ENCODE measurements around the gene ZNF318.

ZNF318 gene

GRCh38 chr6:43318011-43318410, 51.4 kb downstream of the ZNF318 start:
- no peak overlapping the region for H3K4me2 ChIP-seq (ENCODE audit: low read depth, low read length, poor library complexity, severe bottlenecking)
- TF ChIP-seq EZH2phosphoT487 (conservative IDR thresholded peaks at IDR 0.05; ENCODE audit: low read length): no peak
- TF ChIP-seq CTCF (IDR thresholded peaks at IDR 0.05; ENCODE audit: insufficient read depth, low read length, poor library complexity, severe bottlenecking): no peak

GRCh38 chr6:43313813-43314212, 55.6 kb downstream of the ZNF318 start:
- H3F3A ChIP-seq (ENCODE audit: insufficient read depth): peaks cover 24% of the 10 kb centered on the region
- no peak overlapping the region for H3K4me2 ChIP-seq (ENCODE audit: low read depth, low read length, poor library complexity, severe bottlenecking)
- H3K9ac ChIP-seq (ENCODE audit: low read length): no peak overlapping the region
- H3K27me3 ChIP-seq (ENCODE audit: low read length): no peaks in the 10 kb centered on the region
- no peaks in the 10 kb centered on the region for H3K9me3 ChIP-seq (ENCODE audit: insufficient read depth, low read length)
- H3K4me3 ChIP-seq (ENCODE audit: insufficient read depth, low read length, poor library complexity, severe bottlenecking): no peak overlapping the region
- H3K79me2 ChIP-seq (ENCODE audit: insufficient read depth, low read length): no peaks in the 10 kb centered on the region
- H2AFZ ChIP-seq (ENCODE audit: low read depth, low read length, severe bottlenecking): no peak overlapping the region
- H3K36me3 ChIP-seq (ENCODE audit: low read length): peaks cover 10% of the 10 kb centered on the region; the same call in 1 of the 2 replicates
- no peak overlapping the region for H3K27ac ChIP-seq (ENCODE audit: low read depth, low read length)
- no peak for TF ChIP-seq EZH2phosphoT487 (conservative IDR thresholded peaks at IDR 0.05; ENCODE audit: low read length)
- TF ChIP-seq CTCF (IDR thresholded peaks at IDR 0.05; ENCODE audit: insufficient read depth, low read length, poor library complexity, severe bottlenecking): no peak
- H4K20me1 ChIP-seq (ENCODE audit: low read depth, low read length): no peaks in the 10 kb centered on the region
- H3K9me2 ChIP-seq (replicated peaks; ENCODE audit: insufficient read depth, low read length): no peaks in the 10 kb centered on the region

More at GRCh38 chr6:43318011-43318410, 51.4 kb downstream of the ZNF318 start:
- H3K4me3 ChIP-seq (ENCODE audit: insufficient read depth, low read length, poor library complexity, severe bottlenecking): no peak overlapping the region
- H2AFZ ChIP-seq (ENCODE audit: low read depth, low read length, severe bottlenecking): no peak overlapping the region
- H3K79me2 ChIP-seq (ENCODE audit: insufficient read depth, low read length): no peaks in the 10 kb centered on the region
- H4K20me1 ChIP-seq (ENCODE audit: low read depth, low read length): no peaks in the 10 kb centered on the region
- no peaks in the 10 kb centered on the region for H3K27me3 ChIP-seq (ENCODE audit: low read length)
- H3K9ac ChIP-seq (ENCODE audit: low read length): no peak overlapping the region
- no peak overlapping the region for H3K27ac ChIP-seq (ENCODE audit: low read depth, low read length)
- peaks cover 26% of the 10 kb centered on the region for H3F3A ChIP-seq (ENCODE audit: insufficient read depth)
- H3K9me3 ChIP-seq (ENCODE audit: insufficient read depth, low read length): no peaks in the 10 kb centered on the region
- peaks cover 20% of the 10 kb centered on the region for H3K36me3 ChIP-seq (ENCODE audit: low read length)
- H3K9me2 ChIP-seq (replicated peaks; ENCODE audit: insufficient read depth, low read length): no peaks in the 10 kb centered on the region

- Histone ChIP-seq H3K36me3 (ENCODE audit: low read length) (no peaks in the 10 kb centered on the region), H3K27me3 (ENCODE audit: low read length) (no peaks in the 10 kb centered on the region), H3K4me3 (ENCODE audit: insufficient read depth, low read length, poor library complexity, severe bottlenecking) (no peak overlapping the region), H4K20me1 (ENCODE audit: low read depth, low read length) (no peaks in the 10 kb centered on the region), H3K4me2 (ENCODE audit: low read depth, low read length, poor library complexity, severe bottlenecking) (no peak overlapping the region), H3K9me2 (replicated peaks; ENCODE audit: insufficient read depth, low read length) (no peaks in the 10 kb centered on the region), H3K27ac (ENCODE audit: low read depth, low read length) (no peak overlapping the region), H3K9ac (ENCODE audit: low read length) (no peak overlapping the region), H3K79me2 (ENCODE audit: insufficient read depth, low read length) (no peaks in the 10 kb centered on the region), H2AFZ (ENCODE audit: low read depth, low read length, severe bottlenecking) (no peak overlapping the region), H3K9me3 (ENCODE audit: insufficient read depth, low read length) (no peaks in the 10 kb centered on the region), H3F3A (ENCODE audit: insufficient read depth) (peaks cover 24% of the 10 kb centered on the region)
- no peak for TF ChIP-seq CTCF (IDR thresholded peaks at IDR 0.05; ENCODE audit: insufficient read depth, low read length, poor library complexity, severe bottlenecking)
- TF ChIP-seq EZH2phosphoT487 (conservative IDR thresholded peaks at IDR 0.05; ENCODE audit: low read length): no peak
These were observed 57.8 kb downstream of the ZNF318 start for GRCh38 chr6:43311666-43312065.
